ENCODE measurements around the gene GDAP1L1. TPM values are rescaled to one million over a fixed set of nuclear protein-coding genes. Genes with fewer than 3 reads are reported as not detected.

Gene GDAP1L1
- total RNA-seq, 1 experiment from 2014 or later: 4.2 TPM

DNA sequence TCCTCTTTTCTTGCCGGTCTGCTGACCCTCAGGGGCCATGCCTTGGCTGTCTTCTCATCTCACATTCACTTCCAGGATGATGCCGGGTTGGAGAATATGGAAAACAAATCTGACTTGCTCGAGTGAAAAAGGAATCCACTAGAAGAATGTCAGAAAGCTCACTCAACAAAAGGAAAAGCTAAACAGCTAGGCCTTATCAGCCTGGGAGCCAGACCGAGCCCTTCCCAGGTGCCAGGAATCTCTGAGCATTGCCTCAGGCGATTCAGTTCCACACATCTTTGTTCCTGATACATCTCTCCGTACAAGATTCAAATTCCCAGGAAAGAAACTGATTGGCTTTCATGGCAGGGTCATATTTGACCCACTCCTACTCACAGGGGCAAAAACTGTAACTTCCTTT is 27.3 kb upstream of the GDAP1L1 start:
- no TSS peak for BruUV-seq (replicated peaks)
- Mint-ChIP-seq H3K9me3 (ENCODE audit: unreplicated experiment) (no peaks in the 10 kb centered on the region), H3K27ac (ENCODE audit: unreplicated experiment) (peak overlapping the region; percentile 58), H3K36me3 (ENCODE audit: insufficient read depth, unreplicated experiment) (peaks cover 7% of the 10 kb centered on the region), H3K4me1 (ENCODE audit: low read depth, unreplicated experiment) (peaks cover 62% of the 10 kb centered on the region), H3K4me3 (ENCODE audit: unreplicated experiment) (peak overlapping the region; percentile 16), H3K27me3 (ENCODE audit: insufficient read depth, unreplicated experiment) (no peaks in the 10 kb centered on the region)
- Histone ChIP-seq H3K27me3 (replicated peaks; ENCODE audit: control insufficient read depth, insufficient read depth, low read length) (no peaks in the 10 kb centered on the region), H3K4me3 (ENCODE audit: low read depth, low read length) (no peak overlapping the region), H3K4me1 (peaks cover 57% of the 10 kb centered on the region), H3K36me3 (ENCODE audit: control insufficient read depth, insufficient read depth, low read length) (no peaks in the 10 kb centered on the region), H3K9me3 (no peaks in the 10 kb centered on the region)
- DNase-seq: peak; percentile 79 to 90
- intact Hi-C loops (cut with micrococcal nuclease; ENCODE audit: unreplicated experiment): loop anchor here (5.0 to 10.0 kb wide), 3 partner anchors 303 to 665 kb away; partner anchors contain the start of genes SERINC3 and YWHAB
- POLR2A ChIA-PET: interaction anchor here (2.0 kb wide), 1 partner anchor 256 kb away, joined by 8 read pairs; the partner anchor contains the start of gene TTPAL
- TF ChIP-seq, protein P1, sequence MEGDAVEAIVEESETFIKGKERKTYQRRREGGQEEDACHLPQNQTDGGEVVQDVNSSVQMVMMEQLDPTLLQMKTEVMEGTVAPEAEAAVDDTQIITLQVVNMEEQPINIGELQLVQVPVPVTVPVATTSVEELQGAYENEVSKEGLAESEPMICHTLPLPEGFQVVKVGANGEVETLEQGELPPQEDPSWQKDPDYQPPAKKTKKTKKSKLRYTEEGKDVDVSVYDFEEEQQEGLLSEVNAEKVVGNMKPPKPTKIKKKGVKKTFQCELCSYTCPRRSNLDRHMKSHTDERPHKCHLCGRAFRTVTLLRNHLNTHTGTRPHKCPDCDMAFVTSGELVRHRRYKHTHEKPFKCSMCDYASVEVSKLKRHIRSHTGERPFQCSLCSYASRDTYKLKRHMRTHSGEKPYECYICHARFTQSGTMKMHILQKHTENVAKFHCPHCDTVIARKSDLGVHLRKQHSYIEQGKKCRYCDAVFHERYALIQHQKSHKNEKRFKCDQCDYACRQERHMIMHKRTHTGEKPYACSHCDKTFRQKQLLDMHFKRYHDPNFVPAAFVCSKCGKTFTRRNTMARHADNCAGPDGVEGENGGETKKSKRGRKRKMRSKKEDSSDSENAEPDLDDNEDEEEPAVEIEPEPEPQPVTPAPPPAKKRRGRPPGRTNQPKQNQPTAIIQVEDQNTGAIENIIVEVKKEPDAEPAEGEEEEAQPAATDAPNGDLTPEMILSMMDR (IDR thresholded peaks at IDR 0.05; ENCODE audit: insufficient read depth in 1 of 2, low read depth in 1 of 2, low read length in 1 of 2, severe bottlenecking in 1 of 2, unreplicated experiment in 1 of 2): no peak
- CTCF ChIA-PET: interaction anchor here (0.6 to 7.4 kb wide), 9 partner anchors 9 to 486 kb away, joined by 3 to 244 read pairs (median 4); partner anchors contain the start of genes FITM2 and OSER1

DNA sequence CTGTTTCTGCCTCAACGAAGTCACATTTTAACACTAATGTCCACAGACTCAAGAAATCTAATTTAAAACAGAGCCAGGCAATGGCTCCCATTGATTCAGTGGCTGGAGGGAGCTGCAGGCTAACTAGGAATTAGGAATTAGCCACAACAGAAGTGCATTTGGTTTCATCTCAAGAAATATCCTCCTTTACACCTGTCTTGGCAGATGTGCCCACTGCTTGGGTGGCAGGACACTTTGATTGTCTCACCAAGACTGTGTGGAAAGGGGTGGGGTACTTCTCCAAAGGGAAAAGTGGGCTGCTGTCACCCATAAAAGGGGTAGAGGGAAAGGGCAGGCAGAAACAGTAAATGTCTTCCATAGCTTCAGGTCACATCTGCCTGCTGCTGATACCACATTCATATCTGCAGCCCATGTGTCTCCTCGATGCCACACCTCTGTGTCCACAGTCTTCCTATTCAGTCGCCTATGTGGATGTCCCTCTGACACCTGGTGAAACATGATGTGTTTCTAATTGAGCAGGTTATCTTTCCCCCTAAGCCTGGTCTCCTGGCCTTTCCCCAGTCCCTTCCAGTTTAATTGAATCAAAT is 25.6 kb upstream of the GDAP1L1 start:
- no peaks in the 10 kb centered on the region for H3K36me3 Mint-ChIP-seq (ENCODE audit: insufficient read depth, unreplicated experiment)
- POLR2A ChIA-PET: no interaction called here
- Histone ChIP-seq H3K27me3 (replicated peaks; ENCODE audit: control insufficient read depth, insufficient read depth, low read length) (no peaks in the 10 kb centered on the region), H3K36me3 (ENCODE audit: control insufficient read depth, insufficient read depth, low read length) (no peaks in the 10 kb centered on the region), H3K4me3 (ENCODE audit: low read depth, low read length) (no peak overlapping the region), H3K9me3 (no peaks in the 10 kb centered on the region), H3K4me1 (peaks cover 50% of the 10 kb centered on the region)
- peak overlapping the region; percentile 58 for H3K27ac Mint-ChIP-seq (ENCODE audit: unreplicated experiment)
- no peaks in the 10 kb centered on the region for H3K27me3 Mint-ChIP-seq (ENCODE audit: insufficient read depth, unreplicated experiment)
- no peak overlapping the region for H3K4me3 Mint-ChIP-seq (ENCODE audit: unreplicated experiment)
- DNase-seq: no peak
- no TSS peak for BruUV-seq (replicated peaks)
- CTCF ChIA-PET: no interaction called here
- TF ChIP-seq, protein P1 (IDR thresholded peaks at IDR 0.05; ENCODE audit: insufficient read depth in 1 of 2, low read depth in 1 of 2, low read length in 1 of 2, severe bottlenecking in 1 of 2, unreplicated experiment in 1 of 2): no peak
- peaks cover 48% of the 10 kb centered on the region for H3K4me1 Mint-ChIP-seq (ENCODE audit: low read depth, unreplicated experiment)
- no peaks in the 10 kb centered on the region for H3K9me3 Mint-ChIP-seq (ENCODE audit: unreplicated experiment)
- intact Hi-C loops (cut with micrococcal nuclease; ENCODE audit: unreplicated experiment): no loop called here

DNA sequence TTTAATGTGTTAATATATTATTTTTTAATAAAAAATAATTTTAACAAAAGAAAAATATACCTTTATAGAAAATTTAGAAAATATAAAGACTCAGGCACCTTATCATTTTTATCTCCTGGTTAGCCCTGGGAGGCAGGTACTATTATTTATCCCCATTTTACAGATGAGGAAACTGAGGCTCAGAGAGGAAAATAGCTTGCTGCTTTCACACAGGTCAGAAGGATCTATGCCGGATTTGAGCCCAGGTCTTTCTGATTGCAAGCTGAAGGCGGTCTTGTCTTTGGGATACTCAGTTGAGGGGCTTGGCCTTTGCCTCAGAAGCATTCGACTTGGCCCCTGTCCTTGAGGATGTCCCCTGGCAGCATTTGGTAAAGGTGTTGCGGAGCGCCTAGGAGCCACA is 25.1 kb upstream of the GDAP1L1 start:
- intact Hi-C loops (cut with micrococcal nuclease; ENCODE audit: unreplicated experiment): no loop called here
- Histone ChIP-seq H3K9me3 (no peaks in the 10 kb centered on the region), H3K27me3 (replicated peaks; ENCODE audit: control insufficient read depth, insufficient read depth, low read length) (no peaks in the 10 kb centered on the region), H3K4me1 (peaks cover 44% of the 10 kb centered on the region), H3K4me3 (ENCODE audit: low read depth, low read length) (no peak overlapping the region), H3K36me3 (ENCODE audit: control insufficient read depth, insufficient read depth, low read length) (no peaks in the 10 kb centered on the region)
- no peak overlapping the region for H3K4me3 Mint-ChIP-seq (ENCODE audit: unreplicated experiment)
- CTCF ChIA-PET: no interaction called here
- POLR2A ChIA-PET: no interaction called here
- DNase-seq: no peak
- H3K9me3 Mint-ChIP-seq (ENCODE audit: unreplicated experiment): no peaks in the 10 kb centered on the region
- no TSS peak for BruUV-seq (replicated peaks)
- no peaks in the 10 kb centered on the region for H3K36me3 Mint-ChIP-seq (ENCODE audit: insufficient read depth, unreplicated experiment)
- H3K27ac Mint-ChIP-seq (ENCODE audit: unreplicated experiment): no peak overlapping the region
- H3K27me3 Mint-ChIP-seq (ENCODE audit: insufficient read depth, unreplicated experiment): no peaks in the 10 kb centered on the region
- TF ChIP-seq, protein P1 (IDR thresholded peaks at IDR 0.05; ENCODE audit: insufficient read depth in 1 of 2, low read depth in 1 of 2, low read length in 1 of 2, severe bottlenecking in 1 of 2, unreplicated experiment in 1 of 2): no peak
- peaks cover 42% of the 10 kb centered on the region for H3K4me1 Mint-ChIP-seq (ENCODE audit: low read depth, unreplicated experiment)
